Keratinocyte (primary cell): Measurements from ENCODE around the gene ZNF830. TPM values are rescaled to one million over a fixed set of nuclear protein-coding genes. Genes with fewer than 3 reads are reported as not detected.

Source experiments
- DNase-seq: peaks from one replicate; pipeline ENCODE4 v3.0.0-alpha.2; 2011; ENCODE audit warnings: low read depth, missing footprints, low spot score
- FAIRE-seq: peaks from 2 replicates; lab custom pipeline; 2011; peaks lifted over from hg19 to GRCh38; lab: Jason Lieb, UNC
- H2AFZ ChIP-seq: 2 replicates; pipeline ENCODE4 v1.6.0; 2012; ENCODE audit warnings: low read length, control low read depth, inconsistent platforms; ENCODE audit not compliant: control insufficient read depth
- H3K27ac ChIP-seq: 2 replicates; pipeline ENCODE4 v1.5.1; 2011; ENCODE audit warnings: low read length; ENCODE audit not compliant: control insufficient read depth, insufficient read depth
- H3K27me3 ChIP-seq: 3 replicates; pipeline ENCODE4 v1.6.0; 2011; ENCODE audit warnings: low read length; ENCODE audit not compliant: control insufficient read depth, insufficient read depth; ENCODE audit errors: extremely low read depth
- H3K36me3 ChIP-seq, 2 experiments: 2 replicates in 1 of 2; 3 replicates in 1 of 2; pipeline ENCODE4 v1.5.1; 2011; ENCODE audit warnings: low read length in 2 of 2, mild to moderate bottlenecking in 1 of 2; ENCODE audit not compliant: control insufficient read depth in 2 of 2, insufficient read depth in 2 of 2; ENCODE audit errors: extremely low read depth in 1 of 2
- H3K4me1 ChIP-seq: 3 replicates; pipeline ENCODE4 v1.5.1; 2011; ENCODE audit warnings: low read length; ENCODE audit not compliant: control insufficient read depth, insufficient read depth; ENCODE audit errors: extremely low read depth
- H3K4me2 ChIP-seq: 3 replicates; pipeline ENCODE4 v1.6.0; 2011; ENCODE audit warnings: low read depth, low read length; ENCODE audit not compliant: control insufficient read depth, insufficient read depth; ENCODE audit errors: extremely low read depth
- H3K4me3 ChIP-seq, 3 experiments: fragments of 200-600 bp in 1 of 3; sonication (generic) in 1 of 3; 2 replicates in 2 of 3; 3 replicates in 1 of 3; pipeline ENCODE4 v1.5.1; 2011 to 2016; ENCODE audit warnings: low read length in 3 of 3, mild to moderate bottlenecking in 3 of 3, control low read depth in 2 of 3, inconsistent platforms in 1 of 3, low read depth in 1 of 3, mixed read lengths in 1 of 3, mixed run types in 1 of 3, moderate library complexity in 1 of 3; ENCODE audit not compliant: control insufficient read depth in 2 of 3, insufficient read depth in 2 of 3; ENCODE audit errors: extremely low read depth in 1 of 3
- H3K79me2 ChIP-seq: 2 replicates; pipeline ENCODE4 v1.6.0; 2012; ENCODE audit warnings: low read length; ENCODE audit not compliant: control insufficient read depth, insufficient read depth
- H3K9ac ChIP-seq: 3 replicates; pipeline ENCODE4 v1.6.0; 2011; ENCODE audit warnings: low read length; ENCODE audit not compliant: control insufficient read depth, insufficient read depth; ENCODE audit errors: extremely low read depth
- H3K9me1 ChIP-seq: 3 replicates; pipeline ENCODE4 v1.6.0; 2011; ENCODE audit warnings: low read length; ENCODE audit not compliant: control insufficient read depth, insufficient read depth; ENCODE audit errors: extremely low read depth
- H3K9me3 ChIP-seq: 2 replicates; pipeline ENCODE4 v1.5.1; 2012; ENCODE audit warnings: low read depth, low read length; ENCODE audit not compliant: control insufficient read depth
- H4K20me1 ChIP-seq: 3 replicates; pipeline ENCODE4 v1.6.0; 2011; ENCODE audit warnings: low read length; ENCODE audit not compliant: control insufficient read depth, insufficient read depth; ENCODE audit errors: extremely low read depth
- EZH2 ChIP-seq: IDR thresholded peaks from one replicate; pipeline ENCODE4 v1.6.1; 2012; ENCODE audit warnings: inconsistent platforms, mild to moderate bottlenecking, low read length, moderate library complexity
- dilution Hi-C: fragments of 300-500 bp; cut with MboI; formaldehyde crosslinking; loops from one replicate; pipeline ENCODE4 v1.7.0; 2020; ENCODE audit warnings: low sequenced_read_pairs; ENCODE audit not compliant: extremely low pct_ligation_motif_present
- polyA plus RNA-seq, 5 experiments: library from polyadenylated mRNA; depleted of rRNA in 3 of 5; stranded (reverse) in 3 of 5; stranded (forward) in 1 of 5; unstranded in 1 of 5; fragments of >200 nt; gene quantifications; 1 replicate in 1 of 5; 2 replicates in 3 of 5; 3 replicates in 1 of 5; pipeline versions ENCODE4 v1.2.1 to v1.2.3, GENCODE V29; 2011 to 2012; ENCODE audit warnings: missing spikeins in 2 of 5, low read depth in 1 of 5, low replicate concordance in 1 of 5
- TF ChIP-seq, protein P1 (sequence below), 3 experiments: IDR thresholded peaks in 1 of 3; conservative IDR thresholded peaks in 1 of 3; optimal IDR thresholded peaks in 1 of 3; 2 replicates in 2 of 3; 3 replicates in 1 of 3; pipeline versions ENCODE3 to v1.5.1; 2011; ENCODE audit warnings: low read length in 3 of 3, mild to moderate bottlenecking in 3 of 3, moderate library complexity in 2 of 3, control low read depth in 1 of 3, inconsistent platforms in 1 of 3; ENCODE audit not compliant: insufficient read depth in 2 of 3; ENCODE audit errors: extremely low read depth in 1 of 3

The ZNF830 gene
- polyA plus RNA-seq, 1 donor (not counting 4 experiments of a cell fraction or from before 2014, with no cell fraction given) = 10.3 TPM

DNA sequence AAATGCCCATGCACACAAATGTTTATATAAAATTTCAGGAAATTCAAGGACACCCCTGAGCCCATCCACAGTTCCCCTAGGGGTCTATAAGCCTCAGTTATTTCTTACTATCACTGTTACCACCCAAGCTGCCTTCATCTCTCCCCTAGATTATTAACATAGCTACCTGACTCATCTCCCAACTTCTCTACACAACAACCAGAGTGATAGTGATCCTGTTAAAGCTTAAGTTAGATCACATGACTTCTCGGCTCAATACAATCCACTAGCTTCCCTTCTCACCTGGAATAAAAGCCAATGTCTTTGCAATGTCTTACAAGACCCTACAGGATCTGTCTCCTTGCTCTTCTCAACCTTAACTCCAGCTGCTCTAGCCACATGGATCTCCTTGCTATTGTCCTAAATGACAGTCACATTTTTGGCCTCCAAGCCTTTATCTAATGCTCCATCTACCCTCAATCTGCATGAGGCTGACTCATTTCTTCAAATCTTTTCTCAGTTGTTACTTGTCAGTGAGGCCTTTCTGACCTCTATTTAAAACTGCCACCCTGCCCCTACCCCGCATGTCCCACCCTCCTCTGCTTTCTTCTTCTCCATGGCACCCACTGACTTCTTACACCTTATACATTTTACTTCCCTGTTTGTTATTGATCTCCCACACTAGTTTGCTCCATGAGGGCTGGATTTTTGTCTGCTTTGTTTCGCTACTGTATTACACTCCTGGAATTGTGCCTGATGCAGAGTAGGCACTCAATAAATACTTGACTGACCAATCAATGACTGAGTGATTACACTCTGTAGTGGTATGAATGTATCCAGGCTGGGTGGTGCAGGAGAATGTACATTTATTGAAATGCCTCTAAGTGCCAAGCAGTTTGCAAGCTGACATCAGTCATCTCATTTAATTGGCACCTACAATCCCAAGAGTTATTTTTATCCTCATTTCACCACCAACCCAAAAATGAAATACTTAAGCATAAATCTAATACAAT lies 13.8 kb downstream of the ZNF830 start:
- Histone ChIP-seq H3K27me3 (no peaks in the 10 kb centered on the region), H4K20me1 (no peaks in the 10 kb centered on the region), H3K4me2 (no peak overlapping the region), H3K4me1 (peaks cover 9% of the 10 kb centered on the region), H3K4me3 (no peak overlapping the region), H3K27ac (no peak overlapping the region), H3K9ac (no peak overlapping the region), H2AFZ (no peak overlapping the region), H3K9me1 (no peaks in the 10 kb centered on the region), H3K36me3 (no peaks in the 10 kb centered on the region), H3K9me3 (no peaks in the 10 kb centered on the region), H3K79me2 (no peaks in the 10 kb centered on the region)
- no peak for DNase-seq
- TF ChIP-seq EZH2 = no peak
- no peak for FAIRE-seq
- dilution Hi-C loops = no loop called here

- H3K9ac ChIP-seq = no peak overlapping the region
- peak overlapping the region; percentile 69 for H3K4me2 ChIP-seq
- peaks cover 12% of the 10 kb centered on the region for H3K79me2 ChIP-seq
- no peaks in the 10 kb centered on the region for H3K9me1 ChIP-seq
- TF ChIP-seq, protein P1, sequence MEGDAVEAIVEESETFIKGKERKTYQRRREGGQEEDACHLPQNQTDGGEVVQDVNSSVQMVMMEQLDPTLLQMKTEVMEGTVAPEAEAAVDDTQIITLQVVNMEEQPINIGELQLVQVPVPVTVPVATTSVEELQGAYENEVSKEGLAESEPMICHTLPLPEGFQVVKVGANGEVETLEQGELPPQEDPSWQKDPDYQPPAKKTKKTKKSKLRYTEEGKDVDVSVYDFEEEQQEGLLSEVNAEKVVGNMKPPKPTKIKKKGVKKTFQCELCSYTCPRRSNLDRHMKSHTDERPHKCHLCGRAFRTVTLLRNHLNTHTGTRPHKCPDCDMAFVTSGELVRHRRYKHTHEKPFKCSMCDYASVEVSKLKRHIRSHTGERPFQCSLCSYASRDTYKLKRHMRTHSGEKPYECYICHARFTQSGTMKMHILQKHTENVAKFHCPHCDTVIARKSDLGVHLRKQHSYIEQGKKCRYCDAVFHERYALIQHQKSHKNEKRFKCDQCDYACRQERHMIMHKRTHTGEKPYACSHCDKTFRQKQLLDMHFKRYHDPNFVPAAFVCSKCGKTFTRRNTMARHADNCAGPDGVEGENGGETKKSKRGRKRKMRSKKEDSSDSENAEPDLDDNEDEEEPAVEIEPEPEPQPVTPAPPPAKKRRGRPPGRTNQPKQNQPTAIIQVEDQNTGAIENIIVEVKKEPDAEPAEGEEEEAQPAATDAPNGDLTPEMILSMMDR (optimal IDR thresholded peaks at IDR 0.05 in 1 of 3, IDR thresholded peaks at IDR 0.05 in 1 of 3, conservative IDR thresholded peaks at IDR 0.05 in 1 of 3; ENCODE audit: extremely low read depth in 1 of 3, insufficient read depth in 2 of 3, low read length in 3 of 3) = no peak
- TF ChIP-seq EZH2 = no peak
- H3K4me3 ChIP-seq = no peak overlapping the region
- no peak for FAIRE-seq
- no peaks in the 10 kb centered on the region for H3K27me3 ChIP-seq
- DNase-seq = no peak
- dilution Hi-C loops = no loop called here
- H4K20me1 ChIP-seq = no peaks in the 10 kb centered on the region
- no peak overlapping the region for H2AFZ ChIP-seq
- H3K27ac ChIP-seq = no peak overlapping the region
- H3K4me1 ChIP-seq = peaks cover 18% of the 10 kb centered on the region
- no peaks in the 10 kb centered on the region for H3K36me3 ChIP-seq
- no peaks in the 10 kb centered on the region for H3K9me3 ChIP-seq
Measured at GRCh38 chr17:34979153-34979552, 17.8 kb downstream of the ZNF830 start.
